Liver (tissue), 9 donors: Measurements from ENCODE around the gene ERVFRD-1. TPM values are rescaled to one million over a fixed set of nuclear protein-coding genes. Genes with fewer than 3 reads are reported as not detected.

Experiments used
- DNase-seq: peaks from one replicate; pipeline ENCODE4 v3.0.0-alpha.2; 2017; ENCODE audit warnings: low spot score
- H3K27ac ChIP-seq, 2 donors: one replicate each; pipeline ENCODE4 v1.7.0; 2013; ENCODE audit warnings: inconsistent platforms in 2 of 2, low read length in 2 of 2, control low read depth in 1 of 2, low read depth in 1 of 2, mild to moderate bottlenecking in 1 of 2
- H3K27me3 ChIP-seq, 4 donors: one replicate each; pipeline versions ENCODE4 v1.6.1 to v1.7.0; 2013; ENCODE audit warnings: low read length in 3 of 4, inconsistent platforms in 1 of 4, mild to moderate bottlenecking in 1 of 4, moderate library complexity in 1 of 4; ENCODE audit not compliant: control insufficient read depth in 4 of 4, insufficient read depth in 4 of 4
- H3K36me3 ChIP-seq, 4 donors: one replicate each; pipeline versions ENCODE4 v1.6.1 to v1.7.0; 2013; ENCODE audit warnings: low read length in 3 of 4, mild to moderate bottlenecking in 3 of 4, low read depth in 1 of 4, moderate library complexity in 1 of 4; ENCODE audit not compliant: control insufficient read depth in 4 of 4, insufficient read depth in 3 of 4
- H3K4me1 ChIP-seq, 4 donors: one replicate each; pipeline versions ENCODE4 v1.6.1 to v1.7.0; 2013; ENCODE audit warnings: low read length in 3 of 4, mild to moderate bottlenecking in 3 of 4, moderate library complexity in 1 of 4; ENCODE audit not compliant: control insufficient read depth in 4 of 4, insufficient read depth in 4 of 4
- H3K4me3 ChIP-seq, 3 donors: one replicate each; pipeline versions ENCODE4 v1.6.1 to v1.7.0; 2013; ENCODE audit warnings: low read length in 3 of 3, control low read depth in 1 of 3, low read depth in 1 of 3, mild to moderate bottlenecking in 1 of 3
- H3K9ac ChIP-seq, 2 donors: one replicate each; pipeline ENCODE4 v1.7.0; 2013; ENCODE audit warnings: low read length in 2 of 2, mild to moderate bottlenecking in 2 of 2, moderate library complexity in 2 of 2, control low read depth in 1 of 2, low read depth in 1 of 2
- H3K9me3 ChIP-seq, 4 donors: one replicate each; pipeline versions ENCODE4 v1.6.1 to v1.7.0; 2013; ENCODE audit warnings: low read length in 3 of 4; ENCODE audit not compliant: control insufficient read depth in 4 of 4
- FOXA1 ChIP-seq: IDR thresholded peaks from 2 replicates; pipeline ENCODE4 v1.6.1; 2016; ENCODE audit warnings: antibody characterized with exemption
- FOXA2 ChIP-seq: IDR thresholded peaks from 2 replicates; pipeline ENCODE4 v1.6.1; 2016; ENCODE audit warnings: antibody characterized with exemption
- GABPA ChIP-seq, 2 donors: IDR thresholded peaks in 1 of 2; conservative IDR thresholded peaks in 1 of 2; 2 replicates each; pipeline ENCODE4 v1.6.1; 2016; ENCODE audit warnings: antibody characterized with exemption in 2 of 2, mild to moderate bottlenecking in 1 of 2, moderate library complexity in 1 of 2
- HNF4A ChIP-seq, 2 donors: conservative IDR thresholded peaks; 2 replicates each; pipeline ENCODE4 v1.6.1; 2016; ENCODE audit warnings: antibody characterized with exemption in 2 of 2, mild to moderate bottlenecking in 2 of 2
- HNF4G ChIP-seq: IDR thresholded peaks from 2 replicates; pipeline ENCODE4 v1.6.1; 2016; ENCODE audit warnings: antibody characterized with exemption
- JUND ChIP-seq, 2 donors: IDR thresholded peaks; 2 replicates each; pipeline ENCODE4 v1.6.1; 2016; ENCODE audit warnings: antibody characterized with exemption in 2 of 2
- NR2F2 ChIP-seq: IDR thresholded peaks from 2 replicates; pipeline ENCODE4 v1.6.1; 2016; ENCODE audit warnings: antibody characterized with exemption
- RAD21 ChIP-seq, 2 donors: IDR thresholded peaks; 2 replicates each; pipeline ENCODE4 v1.6.1; 2016; ENCODE audit warnings: antibody characterized with exemption in 2 of 2, mild to moderate bottlenecking in 2 of 2
- RXRA ChIP-seq, 2 donors: IDR thresholded peaks; 2 replicates each; pipeline ENCODE4 v1.6.1; 2017 to 2018; ENCODE audit warnings: antibody characterized with exemption in 2 of 2, mild to moderate bottlenecking in 1 of 2
- SP1 ChIP-seq: IDR thresholded peaks from 2 replicates; pipeline ENCODE4 v1.6.1; 2018; ENCODE audit warnings: antibody characterized with exemption, mild to moderate bottlenecking
- TAF1 ChIP-seq: conservative IDR thresholded peaks from 2 replicates; pipeline ENCODE4 v1.6.1; 2016; ENCODE audit warnings: antibody characterized with exemption, mild to moderate bottlenecking
- YY1 ChIP-seq: IDR thresholded peaks from 2 replicates; pipeline ENCODE4 v1.6.1; 2016; ENCODE audit warnings: antibody characterized with exemption, mild to moderate bottlenecking
- ZBTB33 ChIP-seq: IDR thresholded peaks from 2 replicates; pipeline ENCODE4 v1.6.1; 2016; ENCODE audit warnings: antibody characterized with exemption
- WGBS: extraction: QIAGEN DNeasy Blood & Tissue Kit; methylation state at CpG from one replicate; pipeline ENCODE4 v1.1.7; 2013; 5-methylcytosine and 5-hydroxymethylcytosine counted together
- polyA plus RNA-seq, 2 donors: library from polyadenylated mRNA; stranded (reverse) in 1 of 2; unstranded in 1 of 2; fragments of 200-250 nt in 1 of 2; fragments of >200 nt in 1 of 2; fragmentation: Nextera tagmentation in 1 of 2; extraction: Ambion mirVana in 1 of 2; gene quantifications; one replicate each; pipeline versions ENCODE4 v1.2.1 to v1.2.3, GENCODE V29; 2013 to 2015
- total RNA-seq, 2 donors: library from RNA; depleted of rRNA; stranded (reverse); fragments of >200 nt; gene quantifications; one replicate each; pipeline ENCODE4 v1.2.3, GENCODE V29; 2014
- TF ChIP-seq, protein P1 (sequence below): IDR thresholded peaks from 2 replicates; pipeline ENCODE4 v1.6.1; 2016; ENCODE audit warnings: antibody characterized with exemption
- TF ChIP-seq, protein P2 (sequence below): IDR thresholded peaks from 2 replicates; pipeline ENCODE4 v1.6.1; 2016; ENCODE audit warnings: antibody characterized with exemption, mild to moderate bottlenecking
- TF ChIP-seq, protein P3 (sequence below): IDR thresholded peaks from 2 replicates; pipeline ENCODE4 v1.6.1; 2016; ENCODE audit warnings: antibody characterized with exemption
- donor health status: healthy.
- donor health status: healthy.
- donor health status: healthy.
- donor health status: healthy.
- donor health status: healthy.

Gene ERVFRD-1
- total and polyA plus RNA-seq, 4 donors = 0.07 to 0.28 (median 0.14) TPM; not detected in 1

DNA sequence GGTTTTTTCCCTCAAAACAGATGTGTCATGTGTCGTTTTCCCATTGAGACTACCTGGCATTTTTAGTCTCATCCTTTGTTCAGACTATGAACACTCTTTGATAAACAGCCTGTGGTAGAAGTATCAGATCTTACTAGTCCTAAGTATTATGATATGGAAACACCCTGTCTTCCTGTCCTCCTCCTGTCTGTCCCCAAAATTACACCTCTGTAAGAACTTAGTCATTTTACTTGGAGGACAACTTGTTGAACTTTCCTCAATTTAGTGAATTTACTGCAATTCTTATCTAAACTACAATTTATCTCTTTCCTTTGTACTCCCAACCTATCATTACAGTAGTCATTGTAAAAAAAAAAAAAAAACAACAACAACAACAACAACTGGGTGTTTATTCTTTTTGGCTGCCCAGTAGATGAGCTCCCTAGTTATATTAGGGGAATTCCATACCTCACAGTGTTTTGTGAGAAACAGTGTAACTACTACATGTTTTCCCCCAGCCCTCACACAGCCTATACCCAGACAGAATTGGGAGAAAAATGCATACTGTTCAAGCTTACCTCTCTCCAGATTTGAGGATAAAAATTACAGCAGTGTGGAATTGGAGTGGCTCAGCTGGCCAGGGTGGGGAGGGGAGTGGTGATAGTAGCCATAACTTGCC lies 18.5 kb upstream of the ERVFRD-1 start:
- DNase-seq = no peak
- H3K36me3 ChIP-seq = peaks cover 0 to 5% (median 4%) of the 10 kb centered on the region in 4 donors
- no peaks in the 10 kb centered on the region for H3K27me3 ChIP-seq
- H3K4me3 ChIP-seq = no peak overlapping the region
- TF ChIP-seq TAF1 (no peak), YY1 (no peak), NR2F2 (no peak), JUND (IDR thresholded peaks at IDR 0.05) (no peak), HNF4G (no peak), RXRA (IDR thresholded peaks at IDR 0.05) (no peak), RAD21 (IDR thresholded peaks at IDR 0.05) (no peak), SP1 (no peak), HNF4A (conservative IDR thresholded peaks at IDR 0.05) (no peak), ZBTB33 (no peak), FOXA1 (no peak), GABPA (IDR thresholded peaks at IDR 0.05 in 1 of 2, conservative IDR thresholded peaks at IDR 0.05 in 1 of 2) (no peak), FOXA2 (no peak)
- TF ChIP-seq, protein P1, sequence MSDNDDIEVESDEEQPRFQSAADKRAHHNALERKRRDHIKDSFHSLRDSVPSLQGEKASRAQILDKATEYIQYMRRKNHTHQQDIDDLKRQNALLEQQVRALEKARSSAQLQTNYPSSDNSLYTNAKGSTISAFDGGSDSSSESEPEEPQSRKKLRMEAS = no peak
- TF ChIP-seq, protein P2, sequence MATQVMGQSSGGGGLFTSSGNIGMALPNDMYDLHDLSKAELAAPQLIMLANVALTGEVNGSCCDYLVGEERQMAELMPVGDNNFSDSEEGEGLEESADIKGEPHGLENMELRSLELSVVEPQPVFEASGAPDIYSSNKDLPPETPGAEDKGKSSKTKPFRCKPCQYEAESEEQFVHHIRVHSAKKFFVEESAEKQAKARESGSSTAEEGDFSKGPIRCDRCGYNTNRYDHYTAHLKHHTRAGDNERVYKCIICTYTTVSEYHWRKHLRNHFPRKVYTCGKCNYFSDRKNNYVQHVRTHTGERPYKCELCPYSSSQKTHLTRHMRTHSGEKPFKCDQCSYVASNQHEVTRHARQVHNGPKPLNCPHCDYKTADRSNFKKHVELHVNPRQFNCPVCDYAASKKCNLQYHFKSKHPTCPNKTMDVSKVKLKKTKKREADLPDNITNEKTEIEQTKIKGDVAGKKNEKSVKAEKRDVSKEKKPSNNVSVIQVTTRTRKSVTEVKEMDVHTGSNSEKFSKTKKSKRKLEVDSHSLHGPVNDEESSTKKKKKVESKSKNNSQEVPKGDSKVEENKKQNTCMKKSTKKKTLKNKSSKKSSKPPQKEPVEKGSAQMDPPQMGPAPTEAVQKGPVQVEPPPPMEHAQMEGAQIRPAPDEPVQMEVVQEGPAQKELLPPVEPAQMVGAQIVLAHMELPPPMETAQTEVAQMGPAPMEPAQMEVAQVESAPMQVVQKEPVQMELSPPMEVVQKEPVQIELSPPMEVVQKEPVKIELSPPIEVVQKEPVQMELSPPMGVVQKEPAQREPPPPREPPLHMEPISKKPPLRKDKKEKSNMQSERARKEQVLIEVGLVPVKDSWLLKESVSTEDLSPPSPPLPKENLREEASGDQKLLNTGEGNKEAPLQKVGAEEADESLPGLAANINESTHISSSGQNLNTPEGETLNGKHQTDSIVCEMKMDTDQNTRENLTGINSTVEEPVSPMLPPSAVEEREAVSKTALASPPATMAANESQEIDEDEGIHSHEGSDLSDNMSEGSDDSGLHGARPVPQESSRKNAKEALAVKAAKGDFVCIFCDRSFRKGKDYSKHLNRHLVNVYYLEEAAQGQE = no peak
- TF ChIP-seq, protein P3, sequence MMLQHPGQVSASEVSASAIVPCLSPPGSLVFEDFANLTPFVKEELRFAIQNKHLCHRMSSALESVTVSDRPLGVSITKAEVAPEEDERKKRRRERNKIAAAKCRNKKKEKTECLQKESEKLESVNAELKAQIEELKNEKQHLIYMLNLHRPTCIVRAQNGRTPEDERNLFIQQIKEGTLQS = no peak
- 99% methylated on average over 1 of the region's 1 CpG for WGBS
- no peak overlapping the region for H3K9ac ChIP-seq
- H3K27ac ChIP-seq = no peak overlapping the region
- no peaks in the 10 kb centered on the region for H3K4me1 ChIP-seq
- H3K9me3 ChIP-seq = no peaks in the 10 kb centered on the region

GRCh38 chr6:11128608-11129007 lies 17.1 kb upstream of the ERVFRD-1 start:
- DNase-seq = no peak
- H3K27ac ChIP-seq = no peak overlapping the region

More at GRCh38 chr6:11128608-11129007, 17.1 kb upstream of the ERVFRD-1 start:
- H3K4me1 ChIP-seq = no peaks in the 10 kb centered on the region
- WGBS = 98% methylated on average over 2 of the region's 2 CpGs
- no peaks in the 10 kb centered on the region for H3K36me3 ChIP-seq
- H3K9me3 ChIP-seq = no peaks in the 10 kb centered on the region
- no peaks in the 10 kb centered on the region for H3K27me3 ChIP-seq
- H3K4me3 ChIP-seq = no peak overlapping the region
- no peak for TF ChIP-seq FOXA2
- H3K9ac ChIP-seq = no peak overlapping the region
